MCF 10A (cell line): ENCODE data around the gene NISCH. TPM values are rescaled to one million over a fixed set of nuclear protein-coding genes. Genes with fewer than 3 reads are reported as not detected.
A peak's percentile ranks its signal among the peaks of the same experiment; 100 is the strongest.

Source experiments
- BruUV-seq: library from RNA; stranded (reverse); fragments of 400-500 nt; replicated peaks from 2 replicates; lab custom pipeline; 2021; lab: Mats Ljungman, UMichigan
- CTCF ChIA-PET: fragments of 300-600 bp; sonication (Branson Sonifier 250); formaldehyde crosslinking; extraction: SDS; loops from one replicate; lab custom pipeline; 2021; ENCODE audit warnings: antibody characterized with exemption, inconsistent platforms; lab: Yijun Ruan, JAX
- POLR2A ChIA-PET: fragments of 300-600, 350-650 bp; sonication (Branson Sonifier 250); formaldehyde crosslinking; extraction: SDS; loops from one replicate; lab custom pipeline; 2020; ENCODE audit warnings: antibody characterized with exemption, inconsistent platforms; lab: Yijun Ruan, JAX
- DNase-seq: peaks from one replicate; pipeline ENCODE4 v3.0.0-alpha.2; 2018; ENCODE audit not compliant: unreplicated experiment
- H3K27ac Mint-ChIP-seq: one replicate; pipeline ENCODE4 v1.8.0; 2022; ENCODE audit warnings: mild to moderate bottlenecking, low read depth, mixed read lengths; ENCODE audit not compliant: unreplicated experiment
- H3K27me3 Mint-ChIP-seq: one replicate; pipeline ENCODE4 v1.8.0; 2022; ENCODE audit warnings: mixed read lengths; ENCODE audit not compliant: insufficient read depth, unreplicated experiment
- H3K36me3 Mint-ChIP-seq: one replicate; pipeline ENCODE4 v1.8.0; 2022; ENCODE audit warnings: mild to moderate bottlenecking, moderate library complexity, mixed read lengths; ENCODE audit not compliant: insufficient read depth, unreplicated experiment
- H3K4me1 Mint-ChIP-seq: one replicate; pipeline ENCODE4 v1.8.0; 2022; ENCODE audit warnings: mixed read lengths; ENCODE audit not compliant: insufficient read depth, unreplicated experiment
- H3K4me3 Mint-ChIP-seq: one replicate; pipeline ENCODE4 v1.8.0; 2022; ENCODE audit warnings: mild to moderate bottlenecking, moderate library complexity, mixed read lengths; ENCODE audit not compliant: unreplicated experiment
- H3K9me3 Mint-ChIP-seq: one replicate; pipeline ENCODE4 v1.8.0; 2022; ENCODE audit warnings: mixed read lengths; ENCODE audit not compliant: unreplicated experiment
- CTCF ChIP-seq: fragments of 200-600 bp; IDR thresholded peaks from one replicate; pipeline ENCODE4 v1.8.0; 2022; ENCODE audit warnings: antibody characterized with exemption, mild to moderate bottlenecking; ENCODE audit not compliant: unreplicated experiment
- intact Hi-C: fragments of 100-400 bp; cut with micrococcal nuclease; formaldehyde crosslinking; loops from 2 replicates; pipeline ENCODE4 v1.14.1; 2022
- total RNA-seq: library from RNA; stranded (reverse); gene quantifications from 2 replicates; pipeline ENCODE4 v1.2.3, GENCODE V29; 2022

NISCH gene
- total RNA-seq, 1 experiment from 2014 or later = 60.5 TPM

GRCh38 chr3:52458770-52459545, 3.6 kb downstream of the NISCH start:
- DNase-seq = no peak
- BruUV-seq = TSS peak; percentile 13
- intact Hi-C loops = no loop called here
- no peak for TF ChIP-seq CTCF
- POLR2A ChIA-PET = interaction anchor here (1.3 to 2.0 kb wide), 3 partner anchors 9 to 77 kb away, joined by 4 to 8 read pairs (median 4); partner anchors contain the start of gene UQCC5
- Mint-ChIP-seq H3K4me3 (no peak overlapping the region), H3K27ac (no peak overlapping the region), H3K4me1 (peaks cover 26% of the 10 kb centered on the region), H3K27me3 (no peaks in the 10 kb centered on the region), H3K9me3 (no peaks in the 10 kb centered on the region), H3K36me3 (peaks cover 57% of the 10 kb centered on the region)
- CTCF ChIA-PET = interaction anchor here (0.6 to 5.1 kb wide), 8 partner anchors 9 to 46 kb away, joined by 3 to 29 read pairs (median 4); no protein-coding TSS in a partner anchor

- no peaks in the 10 kb centered on the region for H3K27me3 Mint-ChIP-seq
- H3K27ac Mint-ChIP-seq = peak overlapping the region; percentile 35
- no peak overlapping the region for H3K4me3 Mint-ChIP-seq
- H3K4me1 Mint-ChIP-seq = peaks cover 9% of the 10 kb centered on the region
- TF ChIP-seq CTCF = no peak
- DNase-seq = no peak
- intact Hi-C loops = no loop called here
- CTCF ChIA-PET = interaction anchor here (5.1 kb wide), 1 partner anchor 15 kb away, joined by 29 read pairs; no protein-coding TSS in a partner anchor
- H3K9me3 Mint-ChIP-seq = no peaks in the 10 kb centered on the region
- POLR2A ChIA-PET = no interaction called here
- no TSS peak for BruUV-seq
- H3K36me3 Mint-ChIP-seq = peaks cover 74% of the 10 kb centered on the region
Observed at GRCh38 chr3:52461874-52462273, 6.5 kb downstream of the NISCH start.

- Mint-ChIP-seq H3K27ac (no peak overlapping the region), H3K27me3 (no peaks in the 10 kb centered on the region), H3K36me3 (peaks cover 78% of the 10 kb centered on the region), H3K4me3 (no peak overlapping the region), H3K4me1 (no peaks in the 10 kb centered on the region), H3K9me3 (no peaks in the 10 kb centered on the region)
- intact Hi-C loops = no loop called here
- ChIA-PET CTCF (interaction anchor here (1.0 kb wide), 1 partner anchor 39 kb away, joined by 3 read pairs; no protein-coding TSS in a partner anchor), POLR2A (no interaction called here)
- TF ChIP-seq CTCF = no peak
- no TSS peak for BruUV-seq
- DNase-seq = no peak
Observed at GRCh38 chr3:52463416-52463815, 8.0 kb downstream of the NISCH start.

GRCh38 chr3:52468336-52468735, 12.9 kb downstream of the NISCH start:
- H3K4me3 Mint-ChIP-seq = no peak overlapping the region
- intact Hi-C loops = no loop called here
- no peak overlapping the region for H3K27ac Mint-ChIP-seq
- DNase-seq = no peak
- no peaks in the 10 kb centered on the region for H3K9me3 Mint-ChIP-seq
- CTCF ChIA-PET = interaction anchor here (0.6 to 1.1 kb wide), 3 partner anchors 9 to 191 kb away, joined by 3 read pairs; no protein-coding TSS in a partner anchor
- TF ChIP-seq CTCF = no peak
- no peaks in the 10 kb centered on the region for H3K27me3 Mint-ChIP-seq
- BruUV-seq = no TSS peak
- H3K4me1 Mint-ChIP-seq = no peaks in the 10 kb centered on the region
- H3K36me3 Mint-ChIP-seq = peaks cover 58% of the 10 kb centered on the region
- POLR2A ChIA-PET = interaction anchor here (2.1 kb wide), 1 partner anchor 10 kb away, joined by 8 read pairs; no protein-coding TSS in a partner anchor
